Spleen (tissue), 7 donors: ENCODE measurements around the gene NUDT3.

ENCODE experiments used
- POLR2A ChIP-seq, 3 donors: fragments of 450-650 bp; IDR thresholded peaks; one replicate each; pipeline ENCODE4 v1.5.1; 2017; ENCODE audit warnings: antibody characterized with exemption in 3 of 3, mild to moderate bottlenecking in 1 of 3
- TF ChIP-seq, protein P1 (sequence below), 11 experiments: fragments of 200-600 bp in 7 of 11; fragments of 450-650 bp in 4 of 11; sonication (generic) in 4 of 11; IDR thresholded peaks in 8 of 11; conservative IDR thresholded peaks in 3 of 11; 1 replicate in 7 of 11; 2 replicates in 4 of 11; pipeline versions ENCODE4 v1.4.0 to v1.8.0; 2016 to 2021; ENCODE audit warnings: antibody characterized with exemption in 11 of 11, inconsistent platforms in 4 of 11, mild to moderate bottlenecking in 1 of 11
- donor health status: DM: no; HTN: no; CAD: no; lungs with moderate emphysema.
- donor health status: DM: no; HTN: no; CAD: no.
- donor health status: DM: no; HTN: no; CAD: no.

DNA sequence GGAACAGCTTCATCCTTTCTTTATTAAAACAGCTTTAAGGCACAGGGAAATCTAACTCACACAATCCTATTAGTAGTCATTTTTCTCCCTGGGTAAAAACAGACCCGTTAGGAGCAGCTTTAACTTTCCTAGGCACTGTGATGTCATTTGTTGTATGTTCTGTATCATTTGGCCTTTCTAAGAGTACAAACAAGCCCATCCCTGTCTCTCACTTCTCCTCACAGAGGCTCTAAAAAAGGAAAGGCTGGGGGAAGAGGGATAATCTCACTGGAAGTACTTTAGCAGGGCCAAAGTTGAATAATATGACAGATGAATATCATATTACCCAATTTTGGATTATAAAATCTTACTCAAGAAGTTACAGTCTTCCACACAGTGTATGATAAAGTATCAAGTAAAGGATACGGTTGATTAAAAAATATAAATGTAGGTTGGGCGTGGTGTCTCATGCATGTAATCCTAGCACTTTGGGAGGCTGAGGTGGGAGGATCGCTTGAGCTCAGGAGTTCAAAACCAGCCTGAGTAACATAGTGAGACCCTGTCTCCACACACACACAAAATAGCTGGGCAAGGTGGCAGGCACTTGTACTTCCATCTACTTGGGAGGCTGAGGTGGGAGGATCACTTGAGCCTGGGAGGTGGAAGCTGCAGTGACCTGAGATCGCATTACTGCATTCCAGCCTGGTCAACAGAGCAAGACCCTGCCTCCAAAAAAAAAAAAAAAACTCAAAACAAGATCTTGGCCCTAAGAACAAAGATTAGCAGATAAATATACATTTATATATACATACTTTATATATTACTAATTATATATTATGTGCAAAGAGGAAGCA is 7.9 kb downstream of the NUDT3 start:
- TF ChIP-seq, protein P1, sequence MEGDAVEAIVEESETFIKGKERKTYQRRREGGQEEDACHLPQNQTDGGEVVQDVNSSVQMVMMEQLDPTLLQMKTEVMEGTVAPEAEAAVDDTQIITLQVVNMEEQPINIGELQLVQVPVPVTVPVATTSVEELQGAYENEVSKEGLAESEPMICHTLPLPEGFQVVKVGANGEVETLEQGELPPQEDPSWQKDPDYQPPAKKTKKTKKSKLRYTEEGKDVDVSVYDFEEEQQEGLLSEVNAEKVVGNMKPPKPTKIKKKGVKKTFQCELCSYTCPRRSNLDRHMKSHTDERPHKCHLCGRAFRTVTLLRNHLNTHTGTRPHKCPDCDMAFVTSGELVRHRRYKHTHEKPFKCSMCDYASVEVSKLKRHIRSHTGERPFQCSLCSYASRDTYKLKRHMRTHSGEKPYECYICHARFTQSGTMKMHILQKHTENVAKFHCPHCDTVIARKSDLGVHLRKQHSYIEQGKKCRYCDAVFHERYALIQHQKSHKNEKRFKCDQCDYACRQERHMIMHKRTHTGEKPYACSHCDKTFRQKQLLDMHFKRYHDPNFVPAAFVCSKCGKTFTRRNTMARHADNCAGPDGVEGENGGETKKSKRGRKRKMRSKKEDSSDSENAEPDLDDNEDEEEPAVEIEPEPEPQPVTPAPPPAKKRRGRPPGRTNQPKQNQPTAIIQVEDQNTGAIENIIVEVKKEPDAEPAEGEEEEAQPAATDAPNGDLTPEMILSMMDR (IDR thresholded peaks at IDR 0.05 in 8 of 11, conservative IDR thresholded peaks at IDR 0.05 in 3 of 11) = no peak
- TF ChIP-seq POLR2A (IDR thresholded peaks at IDR 0.05) = no peak
